HFFc6 (cell line): ENCODE data around the gene KLHL22. TPM values are rescaled to one million over a fixed set of nuclear protein-coding genes. Genes with fewer than 3 reads are reported as not detected.

Source experiments
- DNase-seq: peaks from one replicate; pipeline ENCODE4 v3.0.0-alpha.2; 2018
- H3K27ac Mint-ChIP-seq: 2 replicates; pipeline ENCODE4 v1.8.0; 2020; ENCODE audit warnings: mild to moderate bottlenecking, mixed read lengths
- H3K27me3 Mint-ChIP-seq: 2 replicates; pipeline ENCODE4 v1.8.0; 2021; ENCODE audit warnings: mild to moderate bottlenecking, moderate library complexity, mixed read lengths; ENCODE audit not compliant: insufficient read depth
- H3K36me3 Mint-ChIP-seq: 2 replicates; pipeline ENCODE4 v1.8.0; 2021; ENCODE audit warnings: low read depth, mixed read lengths
- H3K4me1 Mint-ChIP-seq: 2 replicates; pipeline ENCODE4 v1.8.0; 2020; ENCODE audit warnings: low read depth, mixed read lengths
- H3K4me3 Mint-ChIP-seq: 2 replicates; pipeline ENCODE4 v1.8.0; 2020; ENCODE audit warnings: mild to moderate bottlenecking, moderate library complexity, mixed read lengths
- H3K9me3 Mint-ChIP-seq: 2 replicates; pipeline ENCODE4 v1.8.0; 2020; ENCODE audit warnings: mild to moderate bottlenecking, mixed read lengths
- CTCF ChIP-seq: fragments of 200-600 bp; sonication (generic); IDR thresholded peaks from 2 replicates; pipeline ENCODE4 v1.5.0; 2021; ENCODE audit warnings: antibody characterized with exemption, mild to moderate bottlenecking
- total RNA-seq, 6 experiments: library from RNA; stranded (reverse); fragmentation: NEBNext Ultra II Directional; extraction: Animal tissue kit (Norgen Biotek cat#: 25700); gene quantifications; 2 replicates in 1 of 6; 3 replicates in 5 of 6; pipeline ENCODE4 v1.2.3, GENCODE V29; 2021

The KLHL22 gene
- total RNA-seq, 6 experiments from 2014 or later: 19.2 to 25.5 (median 21.6) TPM

GRCh38 chr22:20440637-20441591 lies 54.7 kb downstream of the KLHL22 start:
- Mint-ChIP-seq H3K4me3 (no peak overlapping the region), H3K27me3 (peaks cover 2% of the 10 kb centered on the region), H3K9me3 (no peaks in the 10 kb centered on the region), H3K27ac (no peak overlapping the region), H3K4me1 (peaks cover 28% of the 10 kb centered on the region), H3K36me3 (peaks cover 5% of the 10 kb centered on the region; the same call in 1 of the 2 replicates)
- no peak for TF ChIP-seq CTCF
- no peak for DNase-seq

- Mint-ChIP-seq H3K27me3 (peaks cover 2% of the 10 kb centered on the region), H3K36me3 (peaks cover 5% of the 10 kb centered on the region; the same call in 1 of the 2 replicates), H3K4me1 (peaks cover 37% of the 10 kb centered on the region), H3K4me3 (no peak overlapping the region), H3K27ac (no peak overlapping the region), H3K9me3 (no peaks in the 10 kb centered on the region)
- no peak for TF ChIP-seq CTCF
- no peak for DNase-seq
Measured at GRCh38 chr22:20439928-20440575, 55.5 kb downstream of the KLHL22 start.

GRCh38 chr22:20439556-20439927 lies 56.1 kb downstream of the KLHL22 start:
- no peak overlapping the region; the same call in 1 of the 2 replicates for H3K4me3 Mint-ChIP-seq
- H3K4me1 Mint-ChIP-seq: peaks cover 42% of the 10 kb centered on the region

GRCh38 chr22:20438678-20439492 lies 56.7 kb downstream of the KLHL22 start:
- H3K4me3 Mint-ChIP-seq: peak overlapping the region; percentile 86
- peaks cover 3% of the 10 kb centered on the region for H3K27me3 Mint-ChIP-seq
- no peaks in the 10 kb centered on the region for H3K9me3 Mint-ChIP-seq
- no peak for DNase-seq
- H3K4me1 Mint-ChIP-seq: peaks cover 47% of the 10 kb centered on the region
- peaks cover 8% of the 10 kb centered on the region; the same call in 1 of the 2 replicates for H3K36me3 Mint-ChIP-seq
- TF ChIP-seq CTCF: peak; percentile 59
- H3K27ac Mint-ChIP-seq: peak overlapping the region; percentile 81

More at GRCh38 chr22:20439556-20439927, 56.1 kb downstream of the KLHL22 start:
- no peak for DNase-seq
- no peaks in the 10 kb centered on the region for H3K9me3 Mint-ChIP-seq
- H3K36me3 Mint-ChIP-seq: peaks cover 5% of the 10 kb centered on the region; the same call in 1 of the 2 replicates
- 0 out of 2 replicates have a peak, but pooled peaks have one; percentile 20 for TF ChIP-seq CTCF
- peak overlapping the region; percentile 81 for H3K27ac Mint-ChIP-seq
- peaks cover 3% of the 10 kb centered on the region for H3K27me3 Mint-ChIP-seq

- peaks cover 50% of the 10 kb centered on the region for H3K4me1 Mint-ChIP-seq
- H3K27me3 Mint-ChIP-seq: peaks cover 6% of the 10 kb centered on the region
- DNase-seq: no peak
- H3K36me3 Mint-ChIP-seq: peaks cover 9% of the 10 kb centered on the region; the same call in 1 of the 2 replicates
- H3K27ac Mint-ChIP-seq: peak overlapping the region; percentile 81
- H3K4me3 Mint-ChIP-seq: peak overlapping the region; percentile 86
- H3K9me3 Mint-ChIP-seq: no peaks in the 10 kb centered on the region
- no peak for TF ChIP-seq CTCF
Measured at GRCh38 chr22:20438427-20438677, 57.2 kb downstream of the KLHL22 start.
